Kidney (tissue), 14 donors: ENCODE data around the gene MEIS2. TPM values are rescaled to one million over a fixed set of nuclear protein-coding genes. Genes with fewer than 3 reads are reported as not detected.

ENCODE experiments used
- DNase-seq, 5 donors: peaks; one replicate each; pipeline ENCODE4 v3.0.0-alpha.2; 2013 to 2020
- FAIRE-seq: peaks from 2 replicates; lab custom pipeline; 2012; peaks lifted over from hg19 to GRCh38; lab: Jason Lieb, UNC
- H3K27ac ChIP-seq, 2 donors: one replicate each; pipeline ENCODE4 v1.7.0; 2013; ENCODE audit warnings: low read depth in 2 of 2, low read length in 2 of 2, inconsistent platforms in 1 of 2
- H3K27me3 ChIP-seq: one replicate; pipeline ENCODE4 v1.7.1; 2013; ENCODE audit warnings: low read length, inconsistent platforms; ENCODE audit not compliant: control insufficient read depth, insufficient read depth
- H3K36me3 ChIP-seq, 3 donors: one replicate each; pipeline versions ENCODE4 v1.7.0 to v1.7.1; 2013; ENCODE audit warnings: low read length in 3 of 3, control low read depth in 1 of 3, inconsistent platforms in 1 of 3; ENCODE audit not compliant: insufficient read depth in 3 of 3, control insufficient read depth in 2 of 3
- H3K4me1 ChIP-seq, 3 donors: one replicate each; pipeline versions ENCODE4 v1.7.0 to v1.7.1; 2013; ENCODE audit warnings: low read length in 3 of 3, inconsistent platforms in 1 of 3, low read depth in 1 of 3; ENCODE audit not compliant: control insufficient read depth in 2 of 3, insufficient read depth in 2 of 3
- H3K4me3 ChIP-seq, 3 donors: one replicate each; pipeline versions ENCODE4 v1.7.0 to v1.8.1; 2013; ENCODE audit warnings: low read length in 3 of 3, control low read depth in 1 of 3, inconsistent platforms in 1 of 3
- H3K9ac ChIP-seq, 3 donors: one replicate each; pipeline versions ENCODE4 v1.7.0 to v1.7.1; 2013; ENCODE audit warnings: low read length in 3 of 3, control low read depth in 1 of 3, inconsistent platforms in 1 of 3
- H3K9me3 ChIP-seq, 3 donors: one replicate each; pipeline versions ENCODE4 v1.7.0 to v1.7.1; 2013; ENCODE audit warnings: low read length in 3 of 3, control low read depth in 1 of 3, inconsistent platforms in 1 of 3; ENCODE audit not compliant: control insufficient read depth in 2 of 3, insufficient read depth in 1 of 3
- CTCF ChIP-seq: IDR thresholded peaks from 3 replicates; pipeline ENCODE4 v1.5.1; 2012; ENCODE audit warnings: mild to moderate bottlenecking, moderate library complexity, borderline replicate concordance; ENCODE audit not compliant: insufficient read depth; ENCODE audit errors: extremely low read depth
- intact Hi-C: fragments of 100-400 bp; cut with DNase I; formaldehyde crosslinking; loops from one replicate; pipeline ENCODE4 v1.11.1; 2022
- polyA plus RNA-seq: library from polyadenylated mRNA; stranded (reverse); fragments of 350-450 nt; fragmentation: Illumina TruSeq; extraction: RNeasy Lipid Tissue Mini Kit (QIAGEN cat#74804); gene quantifications from one replicate; pipeline ENCODE4 v1.2.3, GENCODE V29; 2014; ENCODE audit warnings: low read depth, low replicate concordance; ENCODE audit not compliant: insufficient read depth
- total RNA-seq: library from RNA; stranded (reverse); fragmentation: NEBNext Ultra II Directional; extraction: Animal tissue kit (Norgen Biotek cat#: 25700); gene quantifications from one replicate; pipeline ENCODE4 v1.2.1, GENCODE V29; 2021
- donor health status: control.
- donor health status: control.
- donor health status: control.
- donor health status: control.
- donor health status: control.
- donor health status: DM: yes; HTN: yes; CAD: no.
- donor health status: Normal renal cell carcinoma (clear cell type).

MEIS2 gene
- total and polyA plus RNA-seq, 2 donors from 2014 or later, result 14.7 to 50.9 TPM

- peaks cover 0 to 15% (median 4%) of the 10 kb centered on the region in 3 donors for H3K4me1 ChIP-seq
- intact Hi-C loops, result no loop called here
- H3K36me3 ChIP-seq, result peaks cover 0 to 3% (median 0%) of the 10 kb centered on the region in 3 donors
- H3K9me3 ChIP-seq, result no peaks in the 10 kb centered on the region
- no peak for DNase-seq
- FAIRE-seq, result no peak
- no peak overlapping the region for H3K27ac ChIP-seq
- H3K9ac ChIP-seq, result no peak overlapping the region
- no peak overlapping the region for H3K4me3 ChIP-seq
- no peaks in the 10 kb centered on the region for H3K27me3 ChIP-seq
- no peak for TF ChIP-seq CTCF
Observed at GRCh38 chr15:37055481-37055880, 44.9 kb downstream of the MEIS2 start.

- H3K9me3 ChIP-seq, result no peaks in the 10 kb centered on the region
- no peak overlapping the region for H3K9ac ChIP-seq
- DNase-seq, result no peak
- intact Hi-C loops, result no loop called here
- no peak overlapping the region for H3K27ac ChIP-seq
- no peak for TF ChIP-seq CTCF
- no peaks in the 10 kb centered on the region for H3K27me3 ChIP-seq
- FAIRE-seq, result no peak
- peaks cover 0 to 15% (median 4%) of the 10 kb centered on the region in 3 donors for H3K4me1 ChIP-seq
- no peak overlapping the region for H3K4me3 ChIP-seq
- peaks cover 0 to 3% (median 0%) of the 10 kb centered on the region in 3 donors for H3K36me3 ChIP-seq
Observed at GRCh38 chr15:37054336-37054735, 46.0 kb downstream of the MEIS2 start.

- Histone ChIP-seq H3K9ac (no peak overlapping the region), H3K4me3 (no peak overlapping the region), H3K4me1 (peaks cover 0 to 11% (median 4%) of the 10 kb centered on the region in 3 donors), H3K9me3 (no peaks in the 10 kb centered on the region), H3K27me3 (no peaks in the 10 kb centered on the region), H3K27ac (peak overlapping the region in 1 of 2 donors; percentile 15), H3K36me3 (no peaks in the 10 kb centered on the region)
- intact Hi-C loops, result no loop called here
- no peak for DNase-seq
- no peak for TF ChIP-seq CTCF
- FAIRE-seq, result no peak
Observed at GRCh38 chr15:37053166-37053565, 47.2 kb downstream of the MEIS2 start.

GRCh38 chr15:37050345-37050744 lies 50.0 kb downstream of the MEIS2 start:
- Histone ChIP-seq H3K9me3 (no peaks in the 10 kb centered on the region), H3K4me1 (peaks cover 0 to 3% (median 1%) of the 10 kb centered on the region in 3 donors), H3K4me3 (no peak overlapping the region), H3K9ac (no peak overlapping the region), H3K27me3 (no peaks in the 10 kb centered on the region), H3K27ac (no peak overlapping the region), H3K36me3 (no peaks in the 10 kb centered on the region)
- DNase-seq (no peak), FAIRE-seq (no peak)
- intact Hi-C loops, result no loop called here
- no peak for TF ChIP-seq CTCF
